Adrenal gland (tissue), 5 donors: ENCODE measurements around the gene CHST11.

Experiments used
- POLR2A ChIP-seq, 2 donors: fragments of 450-650 bp; IDR thresholded peaks; one replicate each; pipeline ENCODE4 v1.6.1; 2017; ENCODE audit warnings: antibody characterized with exemption in 2 of 2, mild to moderate bottlenecking in 2 of 2, moderate library complexity in 1 of 2
- TF ChIP-seq, protein P1 (sequence below), 6 experiments: fragments of 450-650 bp in 4 of 6; fragments of 200-600 bp in 2 of 6; sonication (generic) in 1 of 6; IDR thresholded peaks; 1 replicate in 5 of 6; 2 replicates in 1 of 6; pipeline versions ENCODE4 v1.5.1 to v1.8.0; 2016 to 2021; ENCODE audit warnings: antibody characterized with exemption in 6 of 6, mild to moderate bottlenecking in 2 of 6, moderate library complexity in 1 of 6
- donor health status: DM: no; HTN: no; CAD: no.

DNA sequence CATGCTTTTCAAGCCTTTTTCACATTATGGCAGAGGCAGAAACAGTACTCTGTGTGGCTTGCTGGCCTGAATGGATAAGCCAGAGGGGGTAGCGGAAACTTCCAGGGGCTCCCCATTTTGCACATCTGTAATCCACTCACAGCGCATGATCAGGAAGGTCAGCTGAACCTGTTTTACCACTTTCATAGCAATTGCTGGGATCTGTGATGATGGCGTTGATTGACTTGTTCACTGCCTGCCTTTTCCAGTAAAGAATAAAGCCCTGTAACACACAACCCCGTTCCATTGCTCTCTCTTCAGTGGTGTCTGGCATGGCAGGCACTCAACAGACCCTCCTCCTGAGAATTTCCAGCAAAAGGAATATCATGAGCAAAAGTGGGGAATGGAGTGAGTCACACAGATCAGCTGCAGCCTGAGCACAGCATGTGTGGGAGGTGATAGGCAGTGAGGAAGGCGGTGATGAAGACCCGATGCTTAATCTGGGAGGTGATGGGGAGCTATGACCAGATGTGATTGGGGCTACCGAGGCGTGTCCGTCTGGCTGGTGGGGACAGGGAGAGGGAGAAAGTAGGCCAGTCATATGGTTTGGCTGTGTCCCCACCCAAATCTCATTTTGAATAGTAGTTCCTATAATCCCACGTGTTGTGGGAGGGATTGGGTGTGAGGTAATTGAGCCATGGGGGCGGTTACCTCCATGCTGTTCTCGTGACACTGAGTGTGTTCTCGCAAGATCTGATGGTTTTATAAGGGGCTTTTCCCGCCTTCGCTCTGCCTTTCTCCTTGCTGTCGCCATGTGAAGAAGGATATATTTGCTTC, 44.7 kb upstream of the CHST11 start:
- TF ChIP-seq, protein P1, sequence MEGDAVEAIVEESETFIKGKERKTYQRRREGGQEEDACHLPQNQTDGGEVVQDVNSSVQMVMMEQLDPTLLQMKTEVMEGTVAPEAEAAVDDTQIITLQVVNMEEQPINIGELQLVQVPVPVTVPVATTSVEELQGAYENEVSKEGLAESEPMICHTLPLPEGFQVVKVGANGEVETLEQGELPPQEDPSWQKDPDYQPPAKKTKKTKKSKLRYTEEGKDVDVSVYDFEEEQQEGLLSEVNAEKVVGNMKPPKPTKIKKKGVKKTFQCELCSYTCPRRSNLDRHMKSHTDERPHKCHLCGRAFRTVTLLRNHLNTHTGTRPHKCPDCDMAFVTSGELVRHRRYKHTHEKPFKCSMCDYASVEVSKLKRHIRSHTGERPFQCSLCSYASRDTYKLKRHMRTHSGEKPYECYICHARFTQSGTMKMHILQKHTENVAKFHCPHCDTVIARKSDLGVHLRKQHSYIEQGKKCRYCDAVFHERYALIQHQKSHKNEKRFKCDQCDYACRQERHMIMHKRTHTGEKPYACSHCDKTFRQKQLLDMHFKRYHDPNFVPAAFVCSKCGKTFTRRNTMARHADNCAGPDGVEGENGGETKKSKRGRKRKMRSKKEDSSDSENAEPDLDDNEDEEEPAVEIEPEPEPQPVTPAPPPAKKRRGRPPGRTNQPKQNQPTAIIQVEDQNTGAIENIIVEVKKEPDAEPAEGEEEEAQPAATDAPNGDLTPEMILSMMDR (IDR thresholded peaks at IDR 0.05): no peak
- no peak for TF ChIP-seq POLR2A (IDR thresholded peaks at IDR 0.05)
